Measurements from ENCODE around the gene SRPRA.

GRCh38 chr11:126297004-126297403, 28.3 kb upstream of the SRPRA start:
- no peak for TF ChIP-seq CTCF (IDR thresholded peaks at IDR 0.05)
- no peak for TF ChIP-seq EZH2 (IDR thresholded peaks at IDR 0.05; ENCODE audit: borderline replicate concordance, insufficient read depth, low read depth, low read length, poor library complexity, severe bottlenecking)

All from B cell (primary cell).